Endothelial cell of umbilical vein (primary cell): ENCODE data around the gene CCNI. TPM values are rescaled to one million over a fixed set of nuclear protein-coding genes. Genes with fewer than 3 reads are reported as not detected.

Experiments
- BruUV-seq: library from RNA; stranded (reverse); fragments of 400-500 nt; replicated peaks from 2 replicates; lab custom pipeline; 2021; lab: Mats Ljungman, UMichigan
- CTCF ChIA-PET: fragments of 300-600, 350-600 bp; sonication (Branson Sonifier 250); formaldehyde crosslinking; loops from one replicate; lab custom pipeline; 2021; ENCODE audit warnings: antibody characterized with exemption, inconsistent platforms; lab: Charles Lee
- POLR2A ChIA-PET: fragments of 300-600, 350-600 bp; sonication (Branson Sonifier 250); formaldehyde crosslinking; loops from one replicate; lab custom pipeline; 2021; ENCODE audit warnings: antibody characterized with exemption, inconsistent platforms; lab: Charles Lee
- DNase-seq: peaks from one replicate; pipeline ENCODE4 v3.0.0-alpha.2; 2011; ENCODE audit warnings: low read depth, low spot score
- FAIRE-seq: peaks from 2 replicates; lab custom pipeline; 2011; peaks lifted over from hg19 to GRCh38; lab: Jason Lieb, UNC
- H2AFZ ChIP-seq: 2 replicates; pipeline ENCODE4 v1.6.0; 2012; ENCODE audit warnings: low read depth, low read length, control low read depth, inconsistent platforms
- H3K27ac ChIP-seq: 2 replicates; pipeline ENCODE4 v1.5.1; 2011; ENCODE audit warnings: low read depth, mild to moderate bottlenecking, control low read depth, low read length, moderate library complexity; ENCODE audit not compliant: insufficient read depth
- H3K27me3 ChIP-seq, 2 experiments: 2 replicates each; pipeline versions ENCODE4 v1.6.0 to v1.6.1; 2011; ENCODE audit warnings: low read length in 2 of 2, mixed read lengths in 1 of 2; ENCODE audit not compliant: control insufficient read depth in 2 of 2, insufficient read depth in 2 of 2
- H3K36me3 ChIP-seq, 2 experiments: 2 replicates in 1 of 2; 3 replicates in 1 of 2; pipeline ENCODE4 v1.5.1; 2011; ENCODE audit warnings: low read length in 2 of 2, mild to moderate bottlenecking in 1 of 2, moderate library complexity in 1 of 2; ENCODE audit not compliant: control insufficient read depth in 2 of 2, insufficient read depth in 2 of 2; ENCODE audit errors: extremely low read depth in 1 of 2
- H3K4me1 ChIP-seq: 3 replicates; pipeline ENCODE4 v1.5.1; 2011; ENCODE audit warnings: mild to moderate bottlenecking, low read length; ENCODE audit not compliant: control insufficient read depth, insufficient read depth; ENCODE audit errors: extremely low read depth
- H3K4me2 ChIP-seq: 2 replicates; pipeline ENCODE4 v1.6.1; 2011; ENCODE audit warnings: low read length, control low read depth, mixed read lengths; ENCODE audit not compliant: insufficient read depth
- H3K4me3 ChIP-seq, 3 experiments: fragments of 200-600 bp in 1 of 3; sonication (generic), shearing (Covaris generic) in 1 of 3; replicated peaks in 1 of 3; 2 replicates each; pipeline ENCODE4 v1.5.1; 2011 to 2016; ENCODE audit warnings: control low read depth in 3 of 3, low read length in 3 of 3, mild to moderate bottlenecking in 2 of 3, inconsistent platforms in 1 of 3, low read depth in 1 of 3, moderate library complexity in 1 of 3; ENCODE audit not compliant: insufficient read depth in 1 of 3
- H3K79me2 ChIP-seq: 2 replicates; pipeline ENCODE4 v1.6.0; 2012; ENCODE audit warnings: low read length, inconsistent platforms; ENCODE audit not compliant: control insufficient read depth, insufficient read depth
- H3K9ac ChIP-seq: replicated peaks from 2 replicates; pipeline ENCODE3; 2011; ENCODE audit warnings: low read length, control low read depth; ENCODE audit not compliant: insufficient read depth; ENCODE audit errors: extremely low read depth
- H3K9me1 ChIP-seq: replicated peaks from 3 replicates; pipeline ENCODE4 v1.6.0; 2011; ENCODE audit warnings: mild to moderate bottlenecking, low read length; ENCODE audit not compliant: control insufficient read depth, insufficient read depth; ENCODE audit errors: extremely low read depth
- H3K9me3 ChIP-seq: replicated peaks from 2 replicates; pipeline ENCODE4 v1.5.1; 2012; ENCODE audit warnings: low read length, inconsistent platforms; ENCODE audit not compliant: control insufficient read depth, insufficient read depth
- H4K20me1 ChIP-seq: replicated peaks from 2 replicates; pipeline ENCODE3; 2011; ENCODE audit warnings: mild to moderate bottlenecking, low read length; ENCODE audit not compliant: control insufficient read depth, insufficient read depth; ENCODE audit errors: extremely low read depth
- CTCF ChIP-seq, 2 donors: IDR thresholded peaks; 1 replicate in 1 of 2; 2 replicates in 1 of 2; pipeline ENCODE4 v1.5.1; 2011; ENCODE audit warnings: low read length in 2 of 2, mild to moderate bottlenecking in 2 of 2, moderate library complexity in 2 of 2, control low read depth in 1 of 2, inconsistent platforms in 1 of 2, low read depth in 1 of 2; ENCODE audit not compliant: insufficient read depth in 1 of 2; ENCODE audit errors: extremely low read depth in 1 of 2
- EZH2 ChIP-seq: IDR thresholded peaks from 2 replicates; pipeline ENCODE4 v1.6.1; 2012; ENCODE audit warnings: borderline replicate concordance, low read depth, mild to moderate bottlenecking, moderate library complexity, low read length, inconsistent platforms; ENCODE audit not compliant: severe bottlenecking
- FOS ChIP-seq: IDR thresholded peaks from 2 replicates; pipeline ENCODE4 v1.6.1; 2011; ENCODE audit warnings: mild to moderate bottlenecking, low read length, moderate library complexity, borderline replicate concordance; ENCODE audit not compliant: insufficient read depth
- GATA2 ChIP-seq: IDR thresholded peaks from 2 replicates; pipeline ENCODE4 v1.7.0; 2011; ENCODE audit warnings: low read depth, mild to moderate bottlenecking, moderate library complexity, mixed read lengths, low read length; ENCODE audit not compliant: insufficient read length, insufficient read depth
- JUN ChIP-seq: IDR thresholded peaks from 2 replicates; pipeline ENCODE4 v1.6.1; 2011; ENCODE audit warnings: borderline replicate concordance, low read depth; ENCODE audit not compliant: insufficient read length, insufficient read depth
- MAX ChIP-seq: IDR thresholded peaks from 2 replicates; pipeline ENCODE4 v1.6.1; 2011; ENCODE audit not compliant: insufficient read depth, insufficient read length
- MYC ChIP-seq: IDR thresholded peaks from one replicate; pipeline ENCODE4 v1.6.1; 2011; ENCODE audit warnings: mild to moderate bottlenecking, low read depth, low read length
- POLR2AphosphoS5 ChIP-seq: IDR thresholded peaks from 2 replicates; pipeline ENCODE4 v1.6.1; 2012; ENCODE audit warnings: low read depth, mild to moderate bottlenecking, control low read depth, low read length, moderate library complexity; ENCODE audit not compliant: insufficient read depth
- dilution Hi-C: fragments of 300-500 bp; cut with MboI; formaldehyde crosslinking; loops from one replicate; pipeline ENCODE4 v1.15.0; 2019; ENCODE audit warnings: low sequenced_read_pairs; ENCODE audit not compliant: extremely low pct_ligation_motif_present
- intact Hi-C: fragments of 100-400 bp; cut with micrococcal nuclease; formaldehyde crosslinking; loops from one replicate; pipeline ENCODE4 v1.10.0; 2022
- polyA plus RNA-seq, 4 experiments: library from polyadenylated mRNA; depleted of rRNA in 3 of 4; stranded (reverse) in 3 of 4; unstranded in 1 of 4; fragments of >200 nt; gene quantifications; 2 replicates each; pipeline versions ENCODE4 v1.2.1 to v1.2.3, GENCODE V29; 2011 to 2012; ENCODE audit warnings: missing spikeins in 1 of 4
- total RNA-seq: library from RNA; stranded (reverse); gene quantifications from 2 replicates; pipeline ENCODE4 v1.2.3, GENCODE V29; 2021

CCNI gene
- total and polyA plus RNA-seq, 2 donors (not counting 3 experiments of a cell fraction or from before 2014, with no cell fraction given) = 88.6 to 212 TPM

- no TSS peak for BruUV-seq
- Histone ChIP-seq H3K4me1 (no peaks in the 10 kb centered on the region), H3K9me1 (no peaks in the 10 kb centered on the region), H4K20me1 (no peaks in the 10 kb centered on the region), H3K9ac (no peak overlapping the region), H3K27me3 (peaks cover 20 to 26% of the 10 kb centered on the region in 2 experiments), H3K9me3 (no peaks in the 10 kb centered on the region), H3K4me3 (no peak overlapping the region), H2AFZ (no peak overlapping the region), H3K36me3 (no peaks in the 10 kb centered on the region), H3K79me2 (no peaks in the 10 kb centered on the region), H3K27ac (no peak overlapping the region), H3K4me2 (no peak overlapping the region)
- TF ChIP-seq MAX (no peak), EZH2 (no peak), FOS (no peak), MYC (no peak), CTCF (IDR thresholded peaks at IDR 0.05; ENCODE audit: extremely low read depth in 1 of 2, insufficient read depth in 1 of 2, low read depth in 1 of 2, low read length in 2 of 2) (no peak), JUN (no peak), POLR2AphosphoS5 (no peak), GATA2 (no peak)
- no peak for DNase-seq
- ChIA-PET CTCF (interaction anchor here (1.0 kb wide), 1 partner anchor 22 kb away, joined by 6 read pairs; no protein-coding TSS in a partner anchor), POLR2A (no interaction called here)
- FAIRE-seq = no peak
- dilution Hi-C loops = no loop called here
- intact Hi-C loops = no loop called here
Observed at GRCh38 chr4:77117721-77118120, 41.9 kb upstream of the CCNI start.
